PC-9 (cell line): Measurements from ENCODE around the gene CIT. TPM values are rescaled to one million over a fixed set of nuclear protein-coding genes. Genes with fewer than 3 reads are reported as not detected.

Experiments used
- BruUV-seq: library from RNA; stranded (reverse); fragments of 400-500 nt; replicated peaks from 2 replicates; lab custom pipeline; 2021; lab: Mats Ljungman, UMichigan
- CTCF ChIA-PET: fragments of 300-600 bp; sonication (Branson Sonifier 250); formaldehyde crosslinking; loops from one replicate; lab custom pipeline; 2022; ENCODE audit warnings: antibody characterized with exemption; lab: Charles Lee
- POLR2A ChIA-PET: fragments of 300-600 bp; sonication (Branson Sonifier 250); formaldehyde crosslinking; loops from one replicate; lab custom pipeline; 2022; ENCODE audit warnings: antibody characterized with exemption; ENCODE audit not compliant: unreplicated experiment; lab: Charles Lee
- DNase-seq, 2 experiments: peaks; one replicate each; pipeline versions ENCODE4 v3.0.0 to v3.0.0-alpha.2; 2015 to 2022; ENCODE audit warnings: mixed read lengths in 1 of 2
- H2AFZ ChIP-seq: fragments of 200-600 bp; sonication (generic); 2 replicates; pipeline ENCODE4 v1.8.1; 2017; ENCODE audit warnings: antibody characterized with exemption
- H3F3A ChIP-seq: fragments of 200-600 bp; sonication (generic); 2 replicates; pipeline ENCODE4 v1.8.1; 2017; ENCODE audit warnings: antibody characterized with exemption, mild to moderate bottlenecking, low read depth; ENCODE audit not compliant: insufficient read depth
- H3K27ac ChIP-seq: fragments of 200-600 bp; sonication (generic); 2 replicates; pipeline ENCODE4 v1.6.1; 2016; ENCODE audit warnings: mixed run types
- H3K27me3 ChIP-seq: fragments of 200-600 bp; sonication (generic); 2 replicates; pipeline ENCODE4 v1.6.1; 2016; ENCODE audit warnings: low read depth, mixed run types; ENCODE audit not compliant: insufficient read depth
- H3K36me3 ChIP-seq: fragments of 200-600 bp; sonication (generic); 2 replicates; pipeline ENCODE4 v1.6.1; 2016; ENCODE audit warnings: low read depth, mixed run types
- H3K4me1 ChIP-seq: fragments of 200-600 bp; sonication (generic); replicated peaks from 2 replicates; pipeline ENCODE4 v1.6.1; 2016; ENCODE audit warnings: mixed run types; ENCODE audit not compliant: insufficient read depth
- H3K4me2 ChIP-seq: fragments of 200-600 bp; sonication (generic); 2 replicates; pipeline ENCODE4 v1.6.1; 2017; ENCODE audit warnings: mixed run types
- H3K4me3 ChIP-seq: fragments of 200-600 bp; sonication (generic); 2 replicates; pipeline ENCODE4 v1.6.1; 2016; ENCODE audit warnings: mixed run types
- H3K79me2 ChIP-seq: fragments of 200-600 bp; sonication (generic); 2 replicates; pipeline ENCODE4 v1.6.1; 2017; ENCODE audit warnings: low read depth, mixed run types
- H3K9me2 ChIP-seq: fragments of 200-600 bp; sonication (generic); 2 replicates; pipeline ENCODE4 v1.8.1; 2017; ENCODE audit warnings: mild to moderate bottlenecking; ENCODE audit not compliant: insufficient read depth
- H3K9me3 ChIP-seq: fragments of 200-600 bp; sonication (generic); 2 replicates; pipeline ENCODE4 v1.8.1; 2016; ENCODE audit warnings: low read depth; ENCODE audit not compliant: insufficient read depth
- H4K20me1 ChIP-seq: fragments of 200-600 bp; sonication (generic); 2 replicates; pipeline ENCODE4 v1.8.1; 2017; ENCODE audit not compliant: insufficient read depth
- CTCF ChIP-seq: fragments of 200-600 bp; sonication (generic); conservative IDR thresholded peaks from 2 replicates; pipeline ENCODE4 v1.6.1; 2017; ENCODE audit warnings: mixed run types, antibody characterized with exemption, mild to moderate bottlenecking, moderate library complexity
- EZH2 ChIP-seq: fragments of 200-600 bp; sonication (generic); IDR thresholded peaks from 2 replicates; pipeline ENCODE4 v1.8.0; 2017; ENCODE audit warnings: antibody characterized with exemption, low read depth
- intact Hi-C: fragments of 100-400 bp; cut with micrococcal nuclease; formaldehyde crosslinking; loops from one replicate; pipeline ENCODE4 v1.10.0; 2022; ENCODE audit not compliant: unreplicated experiment
- total RNA-seq: library from RNA; stranded (reverse); gene quantifications from 2 replicates; pipeline ENCODE4 v1.2.3, GENCODE V29; 2021

CIT gene
- total RNA-seq, 1 experiment from 2014 or later: 81.8 TPM

GRCh38 chr12:119714614-119715267 lies 162.4 kb downstream of the CIT start:
- Histone ChIP-seq H3K9me3 (no peaks in the 10 kb centered on the region), H3K4me3 (no peak overlapping the region), H3K79me2 (no peaks in the 10 kb centered on the region), H3K4me2 (no peak overlapping the region), H4K20me1 (no peaks in the 10 kb centered on the region), H2AFZ (no peak overlapping the region), H3K27me3 (no peaks in the 10 kb centered on the region), H3K36me3 (no peaks in the 10 kb centered on the region), H3K4me1 (peaks cover 13% of the 10 kb centered on the region), H3K9me2 (no peaks in the 10 kb centered on the region), H3F3A (peaks cover 14% of the 10 kb centered on the region), H3K27ac (no peak overlapping the region)
- intact Hi-C loops: no loop called here
- ChIA-PET CTCF (no interaction called here), POLR2A (no interaction called here)
- no peak for TF ChIP-seq EZH2
- no peak for TF ChIP-seq CTCF
- no TSS peak for BruUV-seq
- no peak for DNase-seq

- H3K79me2 ChIP-seq: no peaks in the 10 kb centered on the region
- H3K4me2 ChIP-seq: no peak overlapping the region
- TF ChIP-seq CTCF (no peak), EZH2 (no peak)
- H4K20me1 ChIP-seq: no peaks in the 10 kb centered on the region
- intact Hi-C loops: no loop called here
- POLR2A ChIA-PET: no interaction called here
- peaks cover 14% of the 10 kb centered on the region for H3F3A ChIP-seq
- H3K4me1 ChIP-seq: peaks cover 13% of the 10 kb centered on the region
- H3K36me3 ChIP-seq: no peaks in the 10 kb centered on the region
- H2AFZ ChIP-seq: no peak overlapping the region
- H3K9me3 ChIP-seq: no peaks in the 10 kb centered on the region
- H3K27ac ChIP-seq: no peak overlapping the region
- H3K27me3 ChIP-seq: no peaks in the 10 kb centered on the region
- CTCF ChIA-PET: no interaction called here
- no peaks in the 10 kb centered on the region for H3K9me2 ChIP-seq
- BruUV-seq: no TSS peak
- DNase-seq: no peak
- H3K4me3 ChIP-seq: no peak overlapping the region
These were observed 163.5 kb downstream of the CIT start for GRCh38 chr12:119713551-119714031.

GRCh38 chr12:119712721-119713120 lies 164.4 kb downstream of the CIT start:
- Histone ChIP-seq H2AFZ (no peak overlapping the region), H3K36me3 (no peaks in the 10 kb centered on the region), H3K4me2 (no peak overlapping the region), H3K27me3 (no peaks in the 10 kb centered on the region), H3K4me1 (peaks cover 13% of the 10 kb centered on the region), H3K27ac (no peak overlapping the region), H3K9me3 (no peaks in the 10 kb centered on the region), H3K9me2 (no peaks in the 10 kb centered on the region), H3F3A (peaks cover 14% of the 10 kb centered on the region), H3K4me3 (no peak overlapping the region), H4K20me1 (no peaks in the 10 kb centered on the region), H3K79me2 (no peaks in the 10 kb centered on the region)
- BruUV-seq: no TSS peak
- CTCF ChIA-PET: no interaction called here
- TF ChIP-seq EZH2 (no peak), CTCF (no peak)
- POLR2A ChIA-PET: no interaction called here
- DNase-seq: no peak
- intact Hi-C loops: no loop called here
